22Rv1 (cell line): ENCODE measurements around the gene TSPAN18.

Source experiments
- ZFX ChIP-seq: fragments of 450-650 bp; IDR thresholded peaks from 2 replicates; pipeline ENCODE4 v1.6.1; 2017; ENCODE audit warnings: antibody characterized with exemption, borderline replicate concordance
- TF ChIP-seq, protein P1 (sequence below): fragments of 450-650 bp; IDR thresholded peaks from 2 replicates; pipeline ENCODE4 v1.5.1; 2017; ENCODE audit warnings: mild to moderate bottlenecking

DNA sequence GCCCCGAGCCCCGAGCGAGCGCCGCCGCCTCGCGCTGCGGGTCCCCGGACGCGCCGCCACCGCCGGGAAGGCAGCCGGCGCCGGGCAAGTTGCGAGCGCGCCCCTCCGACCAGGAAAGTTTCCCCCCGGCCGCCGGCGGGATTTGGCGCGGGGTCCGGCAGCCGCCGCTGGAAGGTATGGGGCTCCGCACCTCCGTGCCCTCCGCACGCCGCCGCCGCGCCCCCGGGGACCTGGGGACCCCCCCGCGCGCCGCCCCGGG is 281 bp downstream of the TSPAN18 start:
- TF ChIP-seq, protein P1, sequence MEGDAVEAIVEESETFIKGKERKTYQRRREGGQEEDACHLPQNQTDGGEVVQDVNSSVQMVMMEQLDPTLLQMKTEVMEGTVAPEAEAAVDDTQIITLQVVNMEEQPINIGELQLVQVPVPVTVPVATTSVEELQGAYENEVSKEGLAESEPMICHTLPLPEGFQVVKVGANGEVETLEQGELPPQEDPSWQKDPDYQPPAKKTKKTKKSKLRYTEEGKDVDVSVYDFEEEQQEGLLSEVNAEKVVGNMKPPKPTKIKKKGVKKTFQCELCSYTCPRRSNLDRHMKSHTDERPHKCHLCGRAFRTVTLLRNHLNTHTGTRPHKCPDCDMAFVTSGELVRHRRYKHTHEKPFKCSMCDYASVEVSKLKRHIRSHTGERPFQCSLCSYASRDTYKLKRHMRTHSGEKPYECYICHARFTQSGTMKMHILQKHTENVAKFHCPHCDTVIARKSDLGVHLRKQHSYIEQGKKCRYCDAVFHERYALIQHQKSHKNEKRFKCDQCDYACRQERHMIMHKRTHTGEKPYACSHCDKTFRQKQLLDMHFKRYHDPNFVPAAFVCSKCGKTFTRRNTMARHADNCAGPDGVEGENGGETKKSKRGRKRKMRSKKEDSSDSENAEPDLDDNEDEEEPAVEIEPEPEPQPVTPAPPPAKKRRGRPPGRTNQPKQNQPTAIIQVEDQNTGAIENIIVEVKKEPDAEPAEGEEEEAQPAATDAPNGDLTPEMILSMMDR = no peak
- TF ChIP-seq ZFX = no peak
